ENCODE measurements around the gene EGLN3. TPM values are rescaled to one million over a fixed set of nuclear protein-coding genes. Genes with fewer than 3 reads are reported as not detected.

Gene EGLN3
- total and polyA plus RNA-seq, 2 of the 13 experiments (the other 11 are each of a cell fraction or from before 2014, with no cell fraction given): 0.18 to 27.3 TPM

- CTCF ChIA-PET (ENCODE audit: low intra/inter-chr PET ratio, low total read pairs): interaction anchor here (0.7 kb wide), 1 partner anchor 206 kb away, joined by 3 read pairs; no protein-coding TSS in a partner anchor
- no TSS peak for BruUV-seq (replicated peaks)
- Histone ChIP-seq H4K20me1 (ENCODE audit: insufficient read depth, low read length) (no peaks in the 10 kb centered on the region), H2AFZ (ENCODE audit: low read length) (no peak overlapping the region), H3K27ac (ENCODE audit: extremely low read length, insufficient read depth, low read length) (no peak overlapping the region), H3K4me1 (ENCODE audit: insufficient read depth, low read length) (peaks cover 27% of the 10 kb centered on the region), H3K79me2 (ENCODE audit: insufficient read depth, low read length) (no peaks in the 10 kb centered on the region), H3K4me3 (replicated peaks in 1 of 3; ENCODE audit: insufficient read depth in 1 of 3, low read depth in 2 of 3, low read length in 3 of 3) (no peak overlapping the region), H3K9ac (ENCODE audit: insufficient read depth, low read depth, low read length) (no peak overlapping the region), H3K9me3 (ENCODE audit: low read length) (no peaks in the 10 kb centered on the region), H3K4me2 (ENCODE audit: low read depth, low read length) (no peak overlapping the region), H3K27me3 (ENCODE audit: control insufficient read depth in 1 of 2, insufficient read depth in 2 of 2, low read length in 2 of 2) (no peaks in the 10 kb centered on the region), H3K36me3 (replicated peaks in 1 of 2; ENCODE audit: control insufficient read depth in 1 of 2, insufficient read depth in 2 of 2, low read length in 2 of 2) (no peaks in the 10 kb centered on the region)
- no peak for DNase-seq (ENCODE audit: low spot score)
- 45% methylated on average over 4 of the region's 4 CpGs for WGBS (ENCODE audit: low lambda C conversion rate)
- POLR2A ChIA-PET: interaction anchor here (1.2 kb wide), 1 partner anchor 9 kb away, joined by 4 read pairs; no protein-coding TSS in a partner anchor
- peak; percentile 10; the same call in 2 of the 3 replicates for ATAC-seq
- FAIRE-seq: no peak
- intact Hi-C loops (cut with micrococcal nuclease; ENCODE audit: unreplicated experiment) (no loop called here), in situ Hi-C loops (cut with HindIII; ENCODE audit: extremely low pct_ligation_motif_present, low pct_unique_long_range_greater_than_20kb) (no loop called here)
- no peak for TF ChIP-seq ZNF563 (CRISPR knock-in tag; IDR thresholded peaks at IDR 0.05)
- TF ChIP-seq, protein P1, sequence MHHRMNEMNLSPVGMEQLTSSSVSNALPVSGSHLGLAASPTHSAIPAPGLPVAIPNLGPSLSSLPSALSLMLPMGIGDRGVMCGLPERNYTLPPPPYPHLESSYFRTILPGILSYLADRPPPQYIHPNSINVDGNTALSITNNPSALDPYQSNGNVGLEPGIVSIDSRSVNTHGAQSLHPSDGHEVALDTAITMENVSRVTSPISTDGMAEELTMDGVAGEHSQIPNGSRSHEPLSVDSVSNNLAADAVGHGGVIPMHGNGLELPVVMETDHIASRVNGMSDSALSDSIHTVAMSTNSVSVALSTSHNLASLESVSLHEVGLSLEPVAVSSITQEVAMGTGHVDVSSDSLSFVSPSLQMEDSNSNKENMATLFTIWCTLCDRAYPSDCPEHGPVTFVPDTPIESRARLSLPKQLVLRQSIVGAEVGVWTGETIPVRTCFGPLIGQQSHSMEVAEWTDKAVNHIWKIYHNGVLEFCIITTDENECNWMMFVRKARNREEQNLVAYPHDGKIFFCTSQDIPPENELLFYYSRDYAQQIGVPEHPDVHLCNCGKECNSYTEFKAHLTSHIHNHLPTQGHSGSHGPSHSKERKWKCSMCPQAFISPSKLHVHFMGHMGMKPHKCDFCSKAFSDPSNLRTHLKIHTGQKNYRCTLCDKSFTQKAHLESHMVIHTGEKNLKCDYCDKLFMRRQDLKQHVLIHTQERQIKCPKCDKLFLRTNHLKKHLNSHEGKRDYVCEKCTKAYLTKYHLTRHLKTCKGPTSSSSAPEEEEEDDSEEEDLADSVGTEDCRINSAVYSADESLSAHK (CRISPR knock-in tag; IDR thresholded peaks at IDR 0.05; ENCODE audit: borderline replicate concordance): no peak
- no peak for TF ChIP-seq HINFP (CRISPR knock-in tag; IDR thresholded peaks at IDR 0.05; ENCODE audit: low read depth)
- TF ChIP-seq SALL1 (CRISPR knock-in tag; IDR thresholded peaks at IDR 0.05): no peak
- no peak for TF ChIP-seq ZNF747 (CRISPR knock-in tag; IDR thresholded peaks at IDR 0.05; ENCODE audit: borderline replicate concordance)
- no peak for TF ChIP-seq JDP2 (CRISPR knock-in tag; IDR thresholded peaks at IDR 0.05; ENCODE audit: borderline replicate concordance)
- TF ChIP-seq CCDC6 (CRISPR knock-in tag; IDR thresholded peaks at IDR 0.05): no peak
- TF ChIP-seq ZNF749 (CRISPR knock-in tag; IDR thresholded peaks at IDR 0.05; ENCODE audit: borderline replicate concordance): no peak
- TF ChIP-seq MXD1 (CRISPR knock-in tag; IDR thresholded peaks at IDR 0.05): no peak
- TF ChIP-seq RARA (CRISPR knock-in tag; IDR thresholded peaks at IDR 0.05): no peak
- TF ChIP-seq POLR2A (IDR thresholded peaks at IDR 0.05; ENCODE audit: insufficient read depth in 1 of 2, low read depth in 2 of 2, low read length in 2 of 2): no peak
Observed at GRCh38 chr14:33900706-33901105, 50.2 kb downstream of the EGLN3 start.
